Spleen (tissue), 13 donors: ENCODE data around the gene GTF2H4. TPM values are rescaled to one million over a fixed set of nuclear protein-coding genes. Genes with fewer than 3 reads are reported as not detected.
"Not testable (repeated sequence)": the region's sequence is repeated elsewhere in the genome, so short reads cannot be mapped to it uniquely, and the experiment has no call there.

ENCODE experiments used
- DNase-seq: peaks from one replicate; pipeline ENCODE4 v3.0.0-alpha.2; 2020
- H3K27ac ChIP-seq, 8 donors: fragments of 200-600 bp; sonication (generic) in 7 of 8; 1 replicate in 4 of 8; 2 replicates in 4 of 8; pipeline versions ENCODE4 v1.5.0 to v1.8.0; 2016 to 2021; ENCODE audit warnings: inconsistent platforms in 4 of 8, mild to moderate bottlenecking in 4 of 8, moderate library complexity in 1 of 8
- H3K27me3 ChIP-seq, 7 donors: fragments of 200-600 bp; sonication (generic) in 6 of 7; replicated peaks in 1 of 7; 1 replicate in 4 of 7; 2 replicates in 3 of 7; pipeline versions ENCODE4 v1.5.0 to v1.8.0; 2016 to 2021; ENCODE audit warnings: inconsistent platforms in 3 of 7, mild to moderate bottlenecking in 1 of 7
- H3K36me3 ChIP-seq, 6 donors: fragments of 200-600 bp; sonication (generic) in 5 of 6; 1 replicate in 4 of 6; 2 replicates in 2 of 6; pipeline versions ENCODE4 v1.5.0 to v1.8.0; 2016 to 2021; ENCODE audit warnings: inconsistent platforms in 2 of 6
- H3K4me1 ChIP-seq, 6 donors: fragments of 200-600 bp; sonication (generic) in 5 of 6; 1 replicate in 3 of 6; 2 replicates in 3 of 6; pipeline versions ENCODE4 v1.5.0 to v1.8.0; 2016 to 2021; ENCODE audit warnings: inconsistent platforms in 3 of 6
- H3K4me3 ChIP-seq, 8 donors: fragments of 200-600 bp; sonication (generic) in 7 of 8; 1 replicate in 4 of 8; 2 replicates in 4 of 8; pipeline versions ENCODE4 v1.5.0 to v1.8.0; 2016 to 2021; ENCODE audit warnings: inconsistent platforms in 4 of 8, mild to moderate bottlenecking in 4 of 8, moderate library complexity in 2 of 8
- H3K9me3 ChIP-seq, 8 donors: fragments of 200-600 bp; sonication (generic) in 7 of 8; 1 replicate in 4 of 8; 2 replicates in 4 of 8; pipeline versions ENCODE4 v1.5.0 to v1.8.0; 2016 to 2021; ENCODE audit warnings: inconsistent platforms in 4 of 8
- POLR2A ChIP-seq, 3 donors: fragments of 450-650 bp; IDR thresholded peaks; one replicate each; pipeline ENCODE4 v1.5.1; 2017; ENCODE audit warnings: antibody characterized with exemption in 3 of 3, mild to moderate bottlenecking in 1 of 3
- POLR2AphosphoS5 ChIP-seq, 3 donors: sonication (generic); formaldehyde crosslinking; IDR thresholded peaks; one replicate each; pipeline ENCODE4 v1.5.1; 2017; ENCODE audit warnings: antibody characterized with exemption in 3 of 3
- WGBS, 5 donors: extraction: QIAGEN DNeasy Blood & Tissue Kit in 3 of 5; methylation state at CpG; one replicate each; pipeline versions ENCODE4 v1.1.5 to v1.1.7; 2013 to 2018; 5-methylcytosine and 5-hydroxymethylcytosine counted together
- intact Hi-C: fragments of 100-400 bp; cut with DNase I; formaldehyde crosslinking; loops from one replicate; pipeline ENCODE4 v1.15.0; 2023; ENCODE audit warnings: low total_unique reads
- long read RNA-seq, 2 donors: transcript quantifications; one replicate each; lab custom pipeline, GENCODE V29; 2026
- polyA plus RNA-seq, 3 donors: library from polyadenylated mRNA; stranded (reverse); fragments of 200-250 nt; gene quantifications; one replicate each; pipeline ENCODE4 v1.2.1, GENCODE V29; 2013
- total RNA-seq, 7 donors: library from RNA; depleted of rRNA in 3 of 7; stranded (reverse); fragments of >200 nt in 3 of 7; fragmentation: NEBNext Ultra II Directional in 4 of 7; extraction: Animal tissue kit (Norgen Biotek cat#: 25700) in 4 of 7; gene quantifications; one replicate each; pipeline versions ENCODE4 v1.1.0 to v1.2.1, GENCODE V29; 2016 to 2021
- TF ChIP-seq, protein P1 (sequence below), 11 experiments: fragments of 200-600 bp in 7 of 11; fragments of 450-650 bp in 4 of 11; sonication (generic) in 4 of 11; IDR thresholded peaks in 8 of 11; conservative IDR thresholded peaks in 3 of 11; 1 replicate in 7 of 11; 2 replicates in 4 of 11; pipeline versions ENCODE4 v1.4.0 to v1.8.0; 2016 to 2021; ENCODE audit warnings: antibody characterized with exemption in 11 of 11, inconsistent platforms in 4 of 11, mild to moderate bottlenecking in 1 of 11
- donor health status: healthy with polysubstance abuse.
- donor health status: DM: no; HTN: no; CAD: no; lungs with moderate emphysema.
- donor health status: DM: no; HTN: no; CAD: no.
- donor health status: Bipolar disorder and iron deficiency.
- donor health status: healthy.
- donor health status: DM: no; HTN: no; CAD: no.
- donor health status: DM: yes; HTN: yes; CAD: no.

GTF2H4 gene
- total RNA-seq (10 to 100 TPM; 20.6 to 49.7 (median 28.3) TPM), polyA plus RNA-seq (10 to 100 TPM; 21.9 to 40.0 (median 33.8) TPM)
- long read RNA-seq, donor 1, partial matches to known transcripts: 0 of 4 reads
- long read RNA-seq, donor 1, other reads (novel, unspliced or antisense): 0 of 4 reads
- long read RNA-seq, donor 2, partial matches to known transcripts: 0 of 3 reads
- long read RNA-seq, donor 2, other reads (novel, unspliced or antisense): 0 of 3 reads

DNA sequence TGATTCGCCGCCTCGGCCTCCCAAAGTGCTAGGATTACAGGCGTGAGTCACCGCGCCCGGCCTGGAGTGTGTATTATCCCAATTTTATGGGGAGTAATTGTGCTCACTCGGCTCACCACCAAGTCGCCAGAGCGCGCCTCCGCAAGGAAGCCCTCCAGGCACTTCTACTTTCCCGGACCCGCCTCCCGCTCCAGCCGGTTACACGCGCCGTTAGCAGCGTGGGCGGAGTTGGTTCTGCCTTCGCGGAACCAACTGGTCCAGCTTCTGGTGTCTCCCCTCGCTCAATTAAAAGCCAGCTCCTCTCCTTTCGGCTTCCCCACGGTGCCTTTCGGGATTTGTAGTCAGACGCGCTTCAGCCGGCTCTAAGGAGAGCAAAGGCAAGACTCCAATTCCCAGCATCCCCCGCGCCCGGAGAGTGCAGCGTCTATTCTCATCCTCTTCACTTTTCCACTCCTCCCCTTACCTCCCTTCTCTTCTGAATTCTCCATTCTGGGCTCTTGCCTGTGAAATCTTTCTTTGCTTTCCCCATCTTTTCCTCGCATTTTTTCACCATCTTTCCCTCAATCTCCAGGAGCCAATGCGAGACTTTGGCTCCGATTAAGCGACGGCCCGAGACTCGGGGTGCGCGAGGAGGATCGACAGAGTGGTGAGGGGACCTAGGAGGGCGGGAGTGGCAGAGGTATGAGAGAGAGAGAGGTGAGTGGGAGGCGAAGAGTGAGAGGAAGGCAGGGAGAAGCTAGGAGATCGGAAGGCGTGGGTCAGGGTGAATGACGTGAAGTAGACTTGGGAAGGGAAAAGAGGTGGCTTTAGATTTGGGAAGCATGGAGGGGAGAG lies at the start of gene GTF2H4:
Gene GTF2H4, plus strand, starts transcription at position 450 of the 834 bp plus-strand sequence.
- Histone ChIP-seq H3K4me1 (peaks cover 10 to 46% (median 20%) of the 10 kb centered on the region in 6 donors), H3K9me3 (no peaks in the 10 kb centered on the region), H3K4me3 (peak within 1 kb of the TSS; percentile 87 to 98 (median 92)), H3K36me3 (peaks cover 0 to 35% (median 26%) of the 10 kb centered on the region in 6 donors), H3K27ac (peak within 1 kb of the TSS in 7 of 8 donors; percentile 29 to 78 (median 51)), H3K27me3 (no peaks in the 10 kb centered on the region)
- peak; percentile 99 for DNase-seq
- peak; percentile 82 to 87 (median 83) for TF ChIP-seq POLR2AphosphoS5 (IDR thresholded peaks at IDR 0.05)
- TF ChIP-seq, protein P1, sequence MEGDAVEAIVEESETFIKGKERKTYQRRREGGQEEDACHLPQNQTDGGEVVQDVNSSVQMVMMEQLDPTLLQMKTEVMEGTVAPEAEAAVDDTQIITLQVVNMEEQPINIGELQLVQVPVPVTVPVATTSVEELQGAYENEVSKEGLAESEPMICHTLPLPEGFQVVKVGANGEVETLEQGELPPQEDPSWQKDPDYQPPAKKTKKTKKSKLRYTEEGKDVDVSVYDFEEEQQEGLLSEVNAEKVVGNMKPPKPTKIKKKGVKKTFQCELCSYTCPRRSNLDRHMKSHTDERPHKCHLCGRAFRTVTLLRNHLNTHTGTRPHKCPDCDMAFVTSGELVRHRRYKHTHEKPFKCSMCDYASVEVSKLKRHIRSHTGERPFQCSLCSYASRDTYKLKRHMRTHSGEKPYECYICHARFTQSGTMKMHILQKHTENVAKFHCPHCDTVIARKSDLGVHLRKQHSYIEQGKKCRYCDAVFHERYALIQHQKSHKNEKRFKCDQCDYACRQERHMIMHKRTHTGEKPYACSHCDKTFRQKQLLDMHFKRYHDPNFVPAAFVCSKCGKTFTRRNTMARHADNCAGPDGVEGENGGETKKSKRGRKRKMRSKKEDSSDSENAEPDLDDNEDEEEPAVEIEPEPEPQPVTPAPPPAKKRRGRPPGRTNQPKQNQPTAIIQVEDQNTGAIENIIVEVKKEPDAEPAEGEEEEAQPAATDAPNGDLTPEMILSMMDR (IDR thresholded peaks at IDR 0.05 in 8 of 11, conservative IDR thresholded peaks at IDR 0.05 in 3 of 11): no peak
- WGBS, 5 donors: 1 to 2% (median 1%) methylated on average over 37 to 49 of the region's 49 CpGs
- intact Hi-C loops: no loop called here

DNA sequence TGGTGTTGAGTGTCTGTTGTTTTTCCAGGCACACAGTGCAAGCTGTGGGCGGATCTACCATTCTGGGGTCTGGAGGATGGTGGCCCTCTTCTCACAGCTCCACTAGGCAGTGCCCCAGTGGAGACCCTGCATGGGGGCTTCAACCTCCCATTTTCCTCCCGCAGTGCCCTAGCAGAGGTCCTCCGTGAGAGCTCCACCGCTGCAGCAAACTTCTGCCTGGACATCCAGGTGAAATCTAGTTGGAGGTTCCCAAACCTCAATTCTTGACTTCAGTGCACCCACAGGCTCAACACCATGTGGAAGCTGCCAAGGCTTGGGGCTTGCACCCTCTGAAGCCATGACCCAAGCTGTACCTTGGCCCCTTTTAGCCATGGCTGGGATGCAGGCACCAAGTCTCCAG lies 48.3 kb upstream of the GTF2H4 start:
- H3K27ac ChIP-seq, H3K4me3 ChIP-seq, intact Hi-C loops, DNase-seq, H3K36me3 ChIP-seq, H3K27me3 ChIP-seq, H3K4me1 ChIP-seq: not testable (repeated sequence)
- 90 to 100% (median 97%) methylated on average over 4 of the region's 4 CpGs for WGBS, 5 donors
- peaks cover 0 to 14% (median 13%) of the 10 kb centered on the region in 8 donors for H3K9me3 ChIP-seq

DNA sequence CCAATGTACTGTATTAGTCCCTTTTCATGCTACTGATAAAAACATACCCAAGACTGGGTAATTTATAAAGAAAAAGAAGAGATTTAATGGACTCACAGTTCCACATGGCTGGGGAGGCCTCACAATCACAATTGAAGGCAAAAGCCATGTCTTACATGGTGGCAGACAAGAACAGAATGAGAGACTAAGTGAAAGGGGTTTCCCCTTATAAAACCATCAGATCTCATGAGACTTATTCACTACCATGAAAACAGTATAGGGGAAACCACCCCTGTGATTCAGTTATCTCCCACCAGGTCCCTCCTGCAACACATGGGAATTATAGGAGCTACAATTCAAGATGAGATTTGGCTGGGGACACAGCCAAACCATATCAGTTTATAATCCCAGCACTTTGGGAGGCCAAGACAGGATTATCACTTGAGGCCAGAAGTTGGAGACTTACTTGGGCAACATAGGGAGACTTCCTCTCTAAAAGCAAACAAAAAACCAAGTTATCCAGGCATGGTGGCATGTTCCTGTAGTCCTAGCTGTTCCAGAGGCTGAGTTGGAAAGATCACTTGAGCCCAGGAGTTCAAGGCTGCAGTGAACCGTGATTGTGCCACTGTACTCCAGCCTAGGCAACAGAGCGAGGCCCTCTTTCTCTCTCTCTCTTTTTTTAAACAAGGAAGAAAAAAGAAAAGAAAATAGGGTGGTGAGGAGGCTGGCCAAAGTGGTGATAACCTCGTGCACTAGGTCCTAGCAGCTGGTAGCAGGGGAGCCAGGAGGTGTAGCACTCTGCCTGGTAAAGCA lies 46.6 kb upstream of the GTF2H4 start:
- Histone ChIP-seq H3K27ac (no peak overlapping the region), H3K4me3 (no peak overlapping the region), H3K9me3 (peaks cover 0 to 14% (median 13%) of the 10 kb centered on the region in 8 donors), H3K27me3 (peaks cover 0 to 3% (median 0%) of the 10 kb centered on the region in 7 donors), H3K4me1 (no peaks in the 10 kb centered on the region), H3K36me3 (no peaks in the 10 kb centered on the region)
- no peak for DNase-seq
- no peak for TF ChIP-seq POLR2A (IDR thresholded peaks at IDR 0.05)
- TF ChIP-seq, protein P1 (IDR thresholded peaks at IDR 0.05 in 8 of 11, conservative IDR thresholded peaks at IDR 0.05 in 3 of 11): no peak
- no peak for TF ChIP-seq POLR2AphosphoS5 (IDR thresholded peaks at IDR 0.05)
- intact Hi-C loops: no loop called here
- 65 to 77% (median 75%) methylated on average over 3 of the region's 3 CpGs for WGBS, 5 donors

DNA sequence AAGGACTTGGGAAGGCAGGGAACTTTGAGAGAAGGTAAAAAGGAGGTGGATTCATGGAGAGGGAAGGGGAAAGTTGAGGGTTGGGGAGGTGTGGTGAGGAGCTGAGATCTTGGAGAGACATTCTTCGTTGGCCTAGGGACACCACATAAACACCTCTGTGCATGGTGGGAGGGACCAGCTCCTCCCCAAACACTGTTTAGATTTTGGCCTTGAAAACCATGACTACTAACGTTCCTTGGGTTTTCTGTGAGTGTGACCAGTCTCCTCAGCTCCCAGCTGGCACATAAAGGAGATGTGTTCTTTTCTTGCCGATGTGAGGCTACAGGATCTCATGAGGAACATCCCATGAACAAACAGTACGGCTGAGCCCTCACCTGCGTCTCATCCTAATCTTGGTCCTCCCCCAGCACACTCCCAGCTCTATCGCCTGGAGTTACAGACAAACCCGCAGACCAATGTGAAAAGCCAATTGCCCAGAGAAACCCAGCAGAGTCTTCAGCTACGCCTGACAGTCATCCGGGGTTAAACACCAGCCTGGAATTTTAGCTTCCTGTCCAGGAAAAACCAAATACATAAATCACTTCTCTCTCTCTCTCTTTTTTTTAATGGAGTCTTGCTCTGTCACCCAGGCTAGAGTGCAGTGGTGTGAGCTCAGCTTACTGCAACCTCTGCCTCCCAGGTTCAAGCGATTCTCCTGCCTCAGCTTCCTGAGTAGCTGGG lies 45.7 kb upstream of the GTF2H4 start:
- H3K36me3 ChIP-seq: no peaks in the 10 kb centered on the region
- intact Hi-C loops: no loop called here
- WGBS, 5 donors: 52 to 78% (median 72%) methylated on average over 10 of the region's 10 CpGs
- no peak overlapping the region for H3K4me3 ChIP-seq
- no peaks in the 10 kb centered on the region for H3K27me3 ChIP-seq
- TF ChIP-seq POLR2A (IDR thresholded peaks at IDR 0.05) (no peak), POLR2AphosphoS5 (IDR thresholded peaks at IDR 0.05) (no peak)
- TF ChIP-seq, protein P1 (IDR thresholded peaks at IDR 0.05 in 8 of 11, conservative IDR thresholded peaks at IDR 0.05 in 3 of 11): no peak
- H3K27ac ChIP-seq: peak overlapping the region in 1 of 8 donors; percentile 3
- DNase-seq: no peak
- peaks cover 0 to 14% (median 13%) of the 10 kb centered on the region in 8 donors for H3K9me3 ChIP-seq
- no peaks in the 10 kb centered on the region for H3K4me1 ChIP-seq
